Neutrophil (primary cell): ENCODE data around the gene CYTH4.

Source experiments
- H3K27ac ChIP-seq: fragments of 200-600 bp; sonication (generic); 2 replicates; pipeline ENCODE4 v1.5.1; 2016; ENCODE audit warnings: mild to moderate bottlenecking, moderate library complexity
- H3K27me3 ChIP-seq: fragments of 200-600 bp; sonication (generic); 2 replicates; pipeline ENCODE4 v1.6.0; 2016; ENCODE audit warnings: mild to moderate bottlenecking
- H3K36me3 ChIP-seq: fragments of 200-600 bp; sonication (generic); 2 replicates; pipeline ENCODE4 v1.5.1; 2017
- H3K4me1 ChIP-seq, 2 experiments: fragments of 200-600 bp in 1 of 2; sonication (generic) in 1 of 2; 1 replicate in 1 of 2; 2 replicates in 1 of 2; pipeline versions ENCODE4 v1.5.1 to v1.6.1; 2013 to 2016; ENCODE audit warnings: low read depth in 1 of 2, low read length in 1 of 2, mild to moderate bottlenecking in 1 of 2, moderate library complexity in 1 of 2; ENCODE audit not compliant: control insufficient read depth in 1 of 2, insufficient read depth in 1 of 2
- H3K4me3 ChIP-seq, 2 experiments: fragments of 200-600 bp in 1 of 2; sonication (generic) in 1 of 2; 1 replicate in 1 of 2; 2 replicates in 1 of 2; pipeline ENCODE4 v1.5.1; 2013 to 2016; ENCODE audit warnings: low read depth in 1 of 2, low read length in 1 of 2, mild to moderate bottlenecking in 1 of 2, moderate library complexity in 1 of 2
- H3K9me3 ChIP-seq: fragments of 200-600 bp; sonication (generic); 2 replicates; pipeline ENCODE4 v1.5.1; 2016
- CTCF ChIP-seq: fragments of 200-600 bp; sonication (generic); IDR thresholded peaks from 2 replicates; pipeline ENCODE4 v1.5.1; 2016; ENCODE audit warnings: antibody characterized with exemption

The CYTH4 gene

GRCh38 chr22:37343348-37343747 is 61.0 kb downstream of the CYTH4 start:
- Histone ChIP-seq H3K9me3 (no peaks in the 10 kb centered on the region), H3K36me3 (no peaks in the 10 kb centered on the region), H3K27me3 (peaks cover 23% of the 10 kb centered on the region), H3K4me1 (no peaks in the 10 kb centered on the region), H3K27ac (no peak overlapping the region), H3K4me3 (no peak overlapping the region)
- TF ChIP-seq CTCF: no peak

- Histone ChIP-seq H3K4me1 (no peaks in the 10 kb centered on the region), H3K9me3 (no peaks in the 10 kb centered on the region), H3K4me3 (no peak overlapping the region), H3K36me3 (no peaks in the 10 kb centered on the region), H3K27ac (no peak overlapping the region), H3K27me3 (peaks cover 23% of the 10 kb centered on the region)
- TF ChIP-seq CTCF: no peak
Observed at GRCh38 chr22:37343863-37344734, 61.8 kb downstream of the CYTH4 start.

- Histone ChIP-seq H3K4me3 (no peak overlapping the region), H3K27me3 (peaks cover 18% of the 10 kb centered on the region), H3K36me3 (no peaks in the 10 kb centered on the region), H3K27ac (no peak overlapping the region), H3K9me3 (no peaks in the 10 kb centered on the region), H3K4me1 (no peaks in the 10 kb centered on the region)
- TF ChIP-seq CTCF: no peak
Observed at GRCh38 chr22:37344735-37345449, 62.6 kb downstream of the CYTH4 start.

- H3K4me3 ChIP-seq: no peak overlapping the region
- no peak overlapping the region for H3K27ac ChIP-seq
- no peaks in the 10 kb centered on the region for H3K4me1 ChIP-seq
- H3K27me3 ChIP-seq: peaks cover 7% of the 10 kb centered on the region
- H3K9me3 ChIP-seq: no peaks in the 10 kb centered on the region
- TF ChIP-seq CTCF: no peak
- no peaks in the 10 kb centered on the region for H3K36me3 ChIP-seq
Observed at GRCh38 chr22:37345863-37346504, 63.7 kb downstream of the CYTH4 start.

GRCh38 chr22:37346505-37346895 is 64.2 kb downstream of the CYTH4 start:
- TF ChIP-seq CTCF: no peak
- Histone ChIP-seq H3K4me3 (no peak overlapping the region), H3K27ac (no peak overlapping the region), H3K4me1 (no peaks in the 10 kb centered on the region), H3K36me3 (no peaks in the 10 kb centered on the region), H3K9me3 (no peaks in the 10 kb centered on the region), H3K27me3 (peaks cover 2% of the 10 kb centered on the region)
